Activated CD8-positive, alpha-beta T cell treated with anti-CD3 and anti-CD28 coated beads for 36 hours (primary cell): ENCODE measurements around the gene GNA12. TPM values are rescaled to one million over a fixed set of nuclear protein-coding genes. Genes with fewer than 3 reads are reported as not detected.

Experiments
- ATAC-seq: fragments of 200-7000 bp; cut with Tn5 transposase; one replicate; pipeline ENCODE4 v1.10.0; 2021; ENCODE audit warnings: mild to moderate bottlenecking, moderate library complexity
- CTCF ChIA-PET: fragments of 350-600 bp; sonication (Branson Sonifier 250); formaldehyde crosslinking; loops from one replicate; lab custom pipeline; 2021; ENCODE audit warnings: antibody characterized with exemption; lab: Charles Lee
- POLR2A ChIA-PET: fragments of 350-600 bp; sonication (Branson Sonifier 250); formaldehyde crosslinking; loops from one replicate; lab custom pipeline; 2021; ENCODE audit warnings: antibody characterized with exemption; lab: Charles Lee
- DNase-seq: peaks from one replicate; pipeline ENCODE4 v3.0.0-alpha.2; 2020
- H3K27ac Mint-ChIP-seq: one replicate; pipeline ENCODE4 v1.8.0; 2021; ENCODE audit warnings: mild to moderate bottlenecking, mixed read lengths
- H3K27me3 Mint-ChIP-seq: one replicate; pipeline ENCODE4 v1.8.0; 2021; ENCODE audit warnings: mixed read lengths
- H3K36me3 Mint-ChIP-seq: one replicate; pipeline ENCODE4 v1.8.0; 2021; ENCODE audit warnings: low read depth, mixed read lengths
- H3K4me1 Mint-ChIP-seq: one replicate; pipeline ENCODE4 v1.8.0; 2021; ENCODE audit warnings: low read depth, mixed read lengths
- H3K4me3 Mint-ChIP-seq: one replicate; pipeline ENCODE4 v1.8.0; 2021; ENCODE audit warnings: mild to moderate bottlenecking, moderate library complexity, mixed read lengths
- H3K9me3 Mint-ChIP-seq: one replicate; pipeline ENCODE4 v1.8.0; 2021; ENCODE audit warnings: mixed read lengths
- CTCF ChIP-seq: fragments of 200-600 bp; IDR thresholded peaks from one replicate; pipeline ENCODE4 v1.8.0; 2022; ENCODE audit warnings: antibody characterized with exemption, mild to moderate bottlenecking
- intact Hi-C: fragments of 100-400 bp; cut with micrococcal nuclease; formaldehyde crosslinking; loops from one replicate; pipeline ENCODE4 v1.10.0; 2022
- total RNA-seq, 2 experiments: library from RNA; stranded (reverse); gene quantifications; one replicate each; pipeline ENCODE4 v1.2.3, GENCODE V29; 2021

The GNA12 gene
- total RNA-seq, 2 experiments from 2014 or later: 21.0 to 21.1 TPM

GRCh38 chr7:2723138-2723850, 120.8 kb downstream of the GNA12 start:
- Mint-ChIP-seq H3K4me1 (peaks cover 31% of the 10 kb centered on the region), H3K27me3 (peaks cover 6% of the 10 kb centered on the region), H3K9me3 (no peaks in the 10 kb centered on the region), H3K36me3 (peaks cover 3% of the 10 kb centered on the region), H3K27ac (no peak overlapping the region), H3K4me3 (no peak overlapping the region)
- intact Hi-C loops: no loop called here
- peak; percentile 1 for DNase-seq
- ChIA-PET POLR2A (interaction anchor here (0.5 kb wide), 1 partner anchor 428 kb away, joined by 3 read pairs; no protein-coding TSS in a partner anchor), CTCF (interaction anchor here (0.8 to 2.1 kb wide), 2 partner anchors 14 to 53 kb away, joined by 3 to 12 read pairs; no protein-coding TSS in a partner anchor)
- no peak for TF ChIP-seq CTCF
- ATAC-seq: no peak

GRCh38 chr7:2722591-2722990, 121.5 kb downstream of the GNA12 start:
- Mint-ChIP-seq H3K27ac (no peak overlapping the region), H3K4me1 (peaks cover 38% of the 10 kb centered on the region), H3K27me3 (peaks cover 9% of the 10 kb centered on the region), H3K9me3 (no peaks in the 10 kb centered on the region), H3K4me3 (no peak overlapping the region), H3K36me3 (peaks cover 3% of the 10 kb centered on the region)
- ChIA-PET CTCF (interaction anchor here (0.8 to 2.1 kb wide), 2 partner anchors 13 to 52 kb away, joined by 3 to 12 read pairs; no protein-coding TSS in a partner anchor), POLR2A (interaction anchor here (1.0 kb wide), 1 partner anchor 10 kb away, joined by 3 read pairs; no protein-coding TSS in a partner anchor)
- ATAC-seq: no peak
- peak; percentile 0 for DNase-seq
- no peak for TF ChIP-seq CTCF
- intact Hi-C loops: no loop called here

- intact Hi-C loops: no loop called here
- ATAC-seq (no peak), DNase-seq (no peak)
- ChIA-PET CTCF (interaction anchor here (1.6 to 4.6 kb wide), 2 partner anchors 12 to 60 kb away, joined by 3 to 54 read pairs; no protein-coding TSS in a partner anchor), POLR2A (interaction anchor here (0.6 to 1.0 kb wide), 2 partner anchors 10 to 86 kb away, joined by 3 read pairs; no protein-coding TSS in a partner anchor)
- H3K4me1 Mint-ChIP-seq: peaks cover 45% of the 10 kb centered on the region
- no peak overlapping the region for H3K27ac Mint-ChIP-seq
- H3K9me3 Mint-ChIP-seq: no peaks in the 10 kb centered on the region
- no peak for TF ChIP-seq CTCF
- H3K27me3 Mint-ChIP-seq: peaks cover 9% of the 10 kb centered on the region
- H3K4me3 Mint-ChIP-seq: no peak overlapping the region
- peaks cover 3% of the 10 kb centered on the region for H3K36me3 Mint-ChIP-seq
Measured at GRCh38 chr7:2721842-2722241, 122.3 kb downstream of the GNA12 start.

GRCh38 chr7:2720024-2720423, 124.1 kb downstream of the GNA12 start:
- H3K4me1 Mint-ChIP-seq: peaks cover 63% of the 10 kb centered on the region
- CTCF ChIA-PET: interaction anchor here (1.5 to 15.0 kb wide), 7 partner anchors 10 to 50 kb away, joined by 4 to 249 read pairs (median 15); no protein-coding TSS in a partner anchor
- H3K27me3 Mint-ChIP-seq: peaks cover 15% of the 10 kb centered on the region
- intact Hi-C loops: no loop called here
- no peaks in the 10 kb centered on the region for H3K9me3 Mint-ChIP-seq
- POLR2A ChIA-PET: interaction anchor here (1.0 to 2.6 kb wide), 3 partner anchors 10 to 38 kb away, joined by 3 to 10 read pairs (median 5); no protein-coding TSS in a partner anchor
- H3K36me3 Mint-ChIP-seq: peaks cover 3% of the 10 kb centered on the region
- peak; percentile 79 for DNase-seq
- peak overlapping the region; percentile 24 for H3K27ac Mint-ChIP-seq
- TF ChIP-seq CTCF: no peak
- H3K4me3 Mint-ChIP-seq: no peak overlapping the region
- ATAC-seq: no peak
